Activated T-cell treated with anti-CD3 and anti-CD28 coated beads for 24 hours (primary cell): ENCODE results near the gene PFDN4.

Source experiments
- DNase-seq: peaks from one replicate; pipeline ENCODE4 v3.0.0-alpha.2; 2020; ENCODE audit warnings: low read depth

The PFDN4 gene

GRCh38 chr20:54200487-54201267 lies 7.2 kb upstream of the PFDN4 start:
- DNase-seq, result no peak

GRCh38 chr20:54201268-54201846 lies 6.5 kb upstream of the PFDN4 start:
- DNase-seq, result no peak

GRCh38 chr20:54203281-54203680 lies 4.6 kb upstream of the PFDN4 start:
- DNase-seq, result no peak

- DNase-seq, result no peak
These were observed 3.8 kb upstream of the PFDN4 start for GRCh38 chr20:54204063-54204462.

GRCh38 chr20:54204481-54204880 lies 3.4 kb upstream of the PFDN4 start:
- no peak for DNase-seq

- DNase-seq, result no peak
These were observed 2.4 kb upstream of the PFDN4 start for GRCh38 chr20:54205450-54205849.

GRCh38 chr20:54207053-54207742 lies 689 bp upstream of the PFDN4 start:
- no peak for DNase-seq

- DNase-seq, result no peak
These were observed 775 bp downstream of the PFDN4 start for GRCh38 chr20:54208548-54209176.

GRCh38 chr20:54209216-54209813 lies 1.4 kb downstream of the PFDN4 start:
- DNase-seq, result no peak

- DNase-seq, result no peak
These were observed 4.3 kb downstream of the PFDN4 start for GRCh38 chr20:54212226-54212625.

GRCh38 chr20:54212871-54213270 lies 5.0 kb downstream of the PFDN4 start:
- DNase-seq, result no peak

GRCh38 chr20:54214566-54214965 lies 6.7 kb downstream of the PFDN4 start:
- no peak for DNase-seq

- no peak for DNase-seq
These were observed 7.4 kb downstream of the PFDN4 start for GRCh38 chr20:54215157-54215789.

GRCh38 chr20:54217762-54218161 lies 9.9 kb downstream of the PFDN4 start:
- no peak for DNase-seq

- no peak for DNase-seq
These were observed 10.6 kb downstream of the PFDN4 start for GRCh38 chr20:54218470-54218869.

GRCh38 chr20:54219751-54220426 lies 12.0 kb downstream of the PFDN4 start:
- no peak for DNase-seq

GRCh38 chr20:54220722-54221121 lies 12.8 kb downstream of the PFDN4 start:
- DNase-seq, result no peak

- DNase-seq, result no peak
These were observed 13.5 kb downstream of the PFDN4 start for GRCh38 chr20:54221353-54221752.

- no peak for DNase-seq
These were observed 14.4 kb downstream of the PFDN4 start for GRCh38 chr20:54221996-54222890.

GRCh38 chr20:54223285-54223684 lies 15.4 kb downstream of the PFDN4 start:
- DNase-seq, result no peak
